ENCODE data around the gene TAF4B.
"Not testable (repeated sequence)": the region's sequence is repeated elsewhere in the genome, so short reads cannot be mapped to it uniquely, and the experiment has no call there.

Gene TAF4B

GRCh38 chr18:26425148-26425531 is 198.9 kb downstream of the TAF4B start:
- DNase-seq = no peak

- no peak for DNase-seq
Observed at GRCh38 chr18:26429535-26430226, 203.4 kb downstream of the TAF4B start.

GRCh38 chr18:26432651-26433424 is 206.6 kb downstream of the TAF4B start:
- DNase-seq = no peak

- no peak for DNase-seq
Observed at GRCh38 chr18:26434887-26435286, 208.6 kb downstream of the TAF4B start.

- no peak for DNase-seq
Observed at GRCh38 chr18:26435415-26436095, 209.3 kb downstream of the TAF4B start.

- DNase-seq = no peak
Observed at GRCh38 chr18:26436176-26437051, 210.2 kb downstream of the TAF4B start.

GRCh38 chr18:26437634-26438033 is 211.4 kb downstream of the TAF4B start:
- DNase-seq = not testable (repeated sequence)

GRCh38 chr18:26438980-26439379 is 212.7 kb downstream of the TAF4B start:
- no peak for DNase-seq

GRCh38 chr18:26439537-26439936 is 213.3 kb downstream of the TAF4B start:
- no peak for DNase-seq

- no peak for DNase-seq
Observed at GRCh38 chr18:26440644-26441043, 214.4 kb downstream of the TAF4B start.
